ENCODE data around the gene PDYN.
"Not testable (repeated sequence)": the region's sequence is repeated elsewhere in the genome, so short reads cannot be mapped to it uniquely, and the experiment has no call there.

Gene PDYN

GRCh38 chr20:1993986-1994385 is at the start of gene PDYN:
Gene PDYN (minus strand): TSS chr20:1994058. CDS start chr20:1983084, 10,974 bp downstream.
- no peak for DNase-seq (ENCODE audit: low spot score)
- FAIRE-seq = no peak

- DNase-seq (ENCODE audit: low spot score) (peak; percentile 28), FAIRE-seq (peak; percentile 70)
Measured at GRCh38 chr20:2042400-2042799, 48.5 kb upstream of the PDYN start.

- no peak for DNase-seq (ENCODE audit: low spot score)
- FAIRE-seq = no peak
Measured at GRCh38 chr20:2038161-2038560, 44.3 kb upstream of the PDYN start.

GRCh38 chr20:2037296-2037914 is 43.5 kb upstream of the PDYN start:
- DNase-seq (ENCODE audit: low spot score) = no peak
- no peak for FAIRE-seq

- not testable (repeated sequence) for DNase-seq (ENCODE audit: low spot score); FAIRE-seq
Measured at GRCh38 chr20:2036357-2036756, 42.5 kb upstream of the PDYN start.

- FAIRE-seq = no peak
Measured at GRCh38 chr20:2032168-2032567, 38.3 kb upstream of the PDYN start.

GRCh38 chr20:2026514-2026913 is 32.7 kb upstream of the PDYN start:
- FAIRE-seq (no peak), DNase-seq (ENCODE audit: low spot score) (no peak)

More at GRCh38 chr20:2032168-2032567, 38.3 kb upstream of the PDYN start:
- DNase-seq (ENCODE audit: low spot score) = no peak

GRCh38 chr20:2026004-2026403 is 32.1 kb upstream of the PDYN start:
- DNase-seq (ENCODE audit: low spot score) (no peak), FAIRE-seq (no peak)

GRCh38 chr20:2023151-2023550 is 29.3 kb upstream of the PDYN start:
- DNase-seq (ENCODE audit: low spot score) = no peak
- no peak for FAIRE-seq

- FAIRE-seq (no peak), DNase-seq (ENCODE audit: low spot score) (no peak)
Measured at GRCh38 chr20:2022163-2022562, 28.3 kb upstream of the PDYN start.

GRCh38 chr20:2010533-2010932 is 16.7 kb upstream of the PDYN start:
- no peak for DNase-seq (ENCODE audit: low spot score)
- no peak for FAIRE-seq

- DNase-seq (ENCODE audit: low spot score) = no peak
- FAIRE-seq = no peak
Measured at GRCh38 chr20:2006452-2007361, 12.8 kb upstream of the PDYN start.

- peak; percentile 8 for DNase-seq (ENCODE audit: low spot score)
Measured at GRCh38 chr20:2005831-2006426, 12.1 kb upstream of the PDYN start.

GRCh38 chr20:2005359-2005758 is 11.5 kb upstream of the PDYN start:
- FAIRE-seq (no peak), DNase-seq (ENCODE audit: low spot score) (no peak)

More at GRCh38 chr20:2005831-2006426, 12.1 kb upstream of the PDYN start:
- FAIRE-seq = no peak

- FAIRE-seq (no peak), DNase-seq (ENCODE audit: low spot score) (no peak)
Measured at GRCh38 chr20:2004171-2004570, 10.3 kb upstream of the PDYN start.

GRCh38 chr20:2002365-2002764 is 8.5 kb upstream of the PDYN start:
- DNase-seq (ENCODE audit: low spot score) = no peak
- no peak for FAIRE-seq

- DNase-seq (ENCODE audit: low spot score) (no peak), FAIRE-seq (no peak)
Measured at GRCh38 chr20:2001119-2001518, 7.3 kb upstream of the PDYN start.

GRCh38 chr20:2000285-2000684 is 6.4 kb upstream of the PDYN start:
- FAIRE-seq (no peak), DNase-seq (ENCODE audit: low spot score) (no peak)

- DNase-seq (ENCODE audit: low spot score) = no peak
- no peak for FAIRE-seq
Measured at GRCh38 chr20:1998715-1999114, 4.9 kb upstream of the PDYN start.

GRCh38 chr20:1998193-1998520 is 4.3 kb upstream of the PDYN start:
- DNase-seq (ENCODE audit: low spot score) = no peak
- FAIRE-seq = no peak

- no peak for FAIRE-seq
- DNase-seq (ENCODE audit: low spot score) = no peak
Measured at GRCh38 chr20:1997483-1998192, 3.8 kb upstream of the PDYN start.
